ENCODE results near the gene SSX1.
"Not testable (repeated sequence)": the region's sequence is repeated elsewhere in the genome, so short reads cannot be mapped to it uniquely, and the experiment has no call there.

SSX1 gene

GRCh38 chrX:48255062-48255796, at the start of gene SSX1:
Gene SSX1 (plus strand): TSS chrX:48255392. CDS start chrX:48257242, 1,850 bp downstream.
- DNase-seq (ENCODE audit: low read depth); H3K4me3 ChIP-seq (replicated peaks; ENCODE audit: low read depth, low read length): not testable (repeated sequence)

- not testable (repeated sequence) for H3K4me3 ChIP-seq (replicated peaks; ENCODE audit: low read depth, low read length)
- DNase-seq (ENCODE audit: low read depth), result peak; percentile 24
These were observed 40.9 kb upstream of the SSX1 start for GRCh38 chrX:48214341-48214740.

- DNase-seq (ENCODE audit: low read depth); H3K4me3 ChIP-seq (replicated peaks; ENCODE audit: low read depth, low read length): not testable (repeated sequence)
These were observed 31.0 kb upstream of the SSX1 start for GRCh38 chrX:48224196-48224595.

GRCh38 chrX:48252945-48253344, 2.2 kb upstream of the SSX1 start:
- not testable (repeated sequence) for DNase-seq (ENCODE audit: low read depth)

GRCh38 chrX:48274365-48274764, 19.2 kb downstream of the SSX1 start:
- not testable (repeated sequence) for H3K4me3 ChIP-seq (replicated peaks; ENCODE audit: low read depth, low read length); DNase-seq (ENCODE audit: low read depth)

More at GRCh38 chrX:48252945-48253344, 2.2 kb upstream of the SSX1 start:
- not testable (repeated sequence) for H3K4me3 ChIP-seq (replicated peaks; ENCODE audit: low read depth, low read length)

- no peak for TF ChIP-seq CTCF (IDR thresholded peaks at IDR 0.05; ENCODE audit: low read length, missing control alignments)
- H3K4me3 ChIP-seq (replicated peaks; ENCODE audit: low read depth, low read length), result no peak overlapping the region
- no peak for DNase-seq (ENCODE audit: low read depth)
These were observed 23.8 kb downstream of the SSX1 start for GRCh38 chrX:48278958-48279357.

GRCh38 chrX:48280729-48281128, 25.5 kb downstream of the SSX1 start:
- not testable (repeated sequence) for H3K4me3 ChIP-seq (replicated peaks; ENCODE audit: low read depth, low read length); DNase-seq (ENCODE audit: low read depth)

- H3K4me3 ChIP-seq (replicated peaks; ENCODE audit: low read depth, low read length), result no peak overlapping the region
- TF ChIP-seq CTCF (IDR thresholded peaks at IDR 0.05; ENCODE audit: low read length, missing control alignments), result no peak
- DNase-seq (ENCODE audit: low read depth), result no peak
These were observed 51.0 kb downstream of the SSX1 start for GRCh38 chrX:48306175-48306574.

- not testable (repeated sequence) for H3K4me3 ChIP-seq (replicated peaks; ENCODE audit: low read depth, low read length); DNase-seq (ENCODE audit: low read depth)
These were observed 58.8 kb downstream of the SSX1 start for GRCh38 chrX:48313996-48314395.

Data from fibroblast of pulmonary artery (primary cell).